ENCODE data around the gene FASTKD3. TPM values are rescaled to one million over a fixed set of nuclear protein-coding genes. Genes with fewer than 3 reads are reported as not detected.

FASTKD3 gene
- total RNA-seq, 2 experiments from 2014 or later, result 10.8 to 13.8 TPM

DNA sequence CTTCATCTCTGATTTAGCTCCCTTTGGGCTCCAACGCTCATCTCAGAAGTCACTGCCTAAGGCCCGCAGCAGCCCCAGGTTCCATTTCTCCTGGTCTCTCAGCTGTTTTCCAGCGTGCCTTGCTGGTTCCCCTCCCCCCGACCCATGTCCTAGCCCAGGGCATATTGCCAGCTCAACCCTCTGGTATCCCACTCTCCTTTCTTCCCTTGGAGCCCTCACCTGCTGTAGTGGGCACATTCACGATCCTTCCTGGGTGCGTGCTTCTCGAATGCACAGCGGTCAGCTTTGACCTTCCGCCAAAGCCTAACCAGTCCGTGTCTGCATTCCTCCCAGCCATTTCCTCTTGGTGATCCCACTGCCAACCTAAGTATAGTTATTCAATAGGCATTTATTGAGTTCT lies 54.0 kb downstream of the FASTKD3 start:
- Mint-ChIP-seq H3K36me3 (ENCODE audit: low read depth) (no peaks in the 10 kb centered on the region), H3K9me3 (ENCODE audit: insufficient read depth) (no peaks in the 10 kb centered on the region), H3K4me3 (no peak overlapping the region), H3K27ac (no peak overlapping the region), H3K4me1 (ENCODE audit: low read depth) (no peaks in the 10 kb centered on the region), H3K27me3 (ENCODE audit: low read depth) (peaks cover 14% of the 10 kb centered on the region)
- DNase-seq (no peak), ATAC-seq (no peak)
- POLR2A ChIA-PET, result no interaction called here
- CTCF ChIA-PET, result interaction anchor here (1.3 to 3.3 kb wide), 2 partner anchors 28 to 43 kb away, joined by 3 to 11 read pairs; no protein-coding TSS in a partner anchor

DNA sequence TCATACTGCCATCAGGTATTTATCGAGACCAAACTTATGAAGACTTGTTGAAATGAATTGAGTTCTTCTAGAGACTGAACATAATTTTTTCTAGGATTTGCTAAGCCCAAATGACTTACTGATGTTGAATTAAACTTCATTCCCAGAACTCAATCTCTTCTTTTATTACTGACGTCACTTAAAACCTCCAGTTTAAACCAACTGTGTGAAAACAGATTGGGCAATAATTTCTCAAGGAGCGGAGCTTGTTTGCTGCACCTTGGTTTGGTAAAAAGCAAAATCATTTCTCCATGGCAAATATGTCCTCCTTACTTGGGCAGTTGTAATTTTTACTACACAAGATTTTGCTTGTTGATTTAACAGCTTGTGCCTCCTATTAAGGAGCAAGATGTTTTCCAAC lies 55.3 kb downstream of the FASTKD3 start:
- H3K36me3 Mint-ChIP-seq (ENCODE audit: low read depth), result no peaks in the 10 kb centered on the region
- no peaks in the 10 kb centered on the region for H3K4me1 Mint-ChIP-seq (ENCODE audit: low read depth)
- H3K27me3 Mint-ChIP-seq (ENCODE audit: low read depth), result peaks cover 12% of the 10 kb centered on the region
- ATAC-seq, result no peak
- DNase-seq, result no peak
- H3K4me3 Mint-ChIP-seq, result no peak overlapping the region
- CTCF ChIA-PET, result interaction anchor here (1.0 to 1.3 kb wide), 2 partner anchors 27 to 44 kb away, joined by 3 read pairs; no protein-coding TSS in a partner anchor
- POLR2A ChIA-PET, result no interaction called here
- no peak overlapping the region for H3K27ac Mint-ChIP-seq
- H3K9me3 Mint-ChIP-seq (ENCODE audit: insufficient read depth), result no peaks in the 10 kb centered on the region

DNA sequence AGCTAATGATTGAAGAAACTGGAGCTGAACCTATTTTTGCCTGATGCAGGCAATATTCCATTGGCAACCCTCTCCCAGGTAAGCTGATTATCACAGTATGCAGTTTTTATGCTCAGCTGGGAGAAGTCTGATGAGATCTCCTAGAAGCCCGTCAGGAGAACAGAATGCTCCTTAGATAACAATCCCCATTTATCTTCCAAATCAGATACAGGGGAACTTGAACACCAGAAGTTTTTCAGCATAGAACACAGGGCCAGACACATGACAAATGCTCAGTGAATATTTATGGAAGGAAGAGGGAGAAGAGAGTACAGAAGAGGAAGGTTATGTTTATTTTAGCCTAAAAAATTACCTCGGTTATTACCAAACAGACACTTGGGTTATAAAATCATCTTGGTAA lies 55.8 kb downstream of the FASTKD3 start:
- H3K27me3 Mint-ChIP-seq (ENCODE audit: low read depth), result peaks cover 12% of the 10 kb centered on the region
- no peaks in the 10 kb centered on the region for H3K9me3 Mint-ChIP-seq (ENCODE audit: insufficient read depth)
- H3K4me1 Mint-ChIP-seq (ENCODE audit: low read depth), result no peaks in the 10 kb centered on the region
- H3K36me3 Mint-ChIP-seq (ENCODE audit: low read depth), result no peaks in the 10 kb centered on the region
- H3K4me3 Mint-ChIP-seq, result no peak overlapping the region
- H3K27ac Mint-ChIP-seq, result no peak overlapping the region
- ATAC-seq (no peak), DNase-seq (no peak)
- POLR2A ChIA-PET, result no interaction called here
- CTCF ChIA-PET, result no interaction called here

DNA sequence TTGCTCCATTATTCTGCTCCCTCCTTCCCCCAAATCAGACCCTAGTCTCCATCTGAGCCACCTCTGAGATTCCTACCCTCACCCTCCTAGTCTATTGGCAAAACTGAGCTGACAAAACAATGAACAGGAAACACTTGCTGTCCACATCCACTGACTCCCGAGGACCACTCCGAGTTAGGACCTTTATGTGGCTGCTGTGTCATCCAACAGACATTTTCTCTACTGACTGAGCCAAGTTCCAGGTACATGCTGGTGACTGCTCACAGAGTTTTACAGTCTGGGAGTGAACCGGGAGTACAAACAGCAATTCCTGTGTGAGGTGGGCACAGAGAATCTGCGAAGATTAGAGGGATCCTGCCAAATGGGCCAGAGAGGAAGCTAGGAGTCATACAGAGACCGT lies 57.1 kb downstream of the FASTKD3 start:
- Mint-ChIP-seq H3K9me3 (ENCODE audit: insufficient read depth) (no peaks in the 10 kb centered on the region), H3K4me3 (no peak overlapping the region), H3K27ac (no peak overlapping the region), H3K27me3 (ENCODE audit: low read depth) (peaks cover 11% of the 10 kb centered on the region), H3K4me1 (ENCODE audit: low read depth) (no peaks in the 10 kb centered on the region), H3K36me3 (ENCODE audit: low read depth) (no peaks in the 10 kb centered on the region)
- POLR2A ChIA-PET, result no interaction called here
- CTCF ChIA-PET, result no interaction called here
- ATAC-seq (no peak), DNase-seq (no peak)

Other genes starting within 250 kb of the FASTKD3 start
- not detected for gene CFAP90, start 17.9 kb downstream of the FASTKD3 start, total RNA-seq
- 10 to 100 TPM; 39.1 to 49.7 TPM for gene MTRR, start 117 bp upstream of the FASTKD3 start, total RNA-seq